GM19328 (cell line): ENCODE results near the gene NTN5.
"Not testable (repeated sequence)": the region's sequence is repeated elsewhere in the genome, so short reads cannot be mapped to it uniquely, and the experiment has no call there.

Experiments
- ATAC-seq: cut with Tn5 transposase; IDR thresholded peaks from one replicate; pipeline ENCODE4 v1.9.1; 2021; ENCODE audit warnings: mild to moderate bottlenecking, moderate library complexity; ENCODE audit not compliant: unreplicated experiment

The NTN5 gene

GRCh38 chr19:48672994-48673393 is at the start of gene NTN5:
NTN5 (minus strand) TSS chr19:48673017; CDS start chr19:48670986, 2,031 bp downstream.
- ATAC-seq, result no peak

- ATAC-seq, result no peak
Observed at GRCh38 chr19:48722196-48722708, 49.4 kb upstream of the NTN5 start.

- ATAC-seq, result peak; percentile 79
Observed at GRCh38 chr19:48720613-48721296, 47.9 kb upstream of the NTN5 start.

DNA sequence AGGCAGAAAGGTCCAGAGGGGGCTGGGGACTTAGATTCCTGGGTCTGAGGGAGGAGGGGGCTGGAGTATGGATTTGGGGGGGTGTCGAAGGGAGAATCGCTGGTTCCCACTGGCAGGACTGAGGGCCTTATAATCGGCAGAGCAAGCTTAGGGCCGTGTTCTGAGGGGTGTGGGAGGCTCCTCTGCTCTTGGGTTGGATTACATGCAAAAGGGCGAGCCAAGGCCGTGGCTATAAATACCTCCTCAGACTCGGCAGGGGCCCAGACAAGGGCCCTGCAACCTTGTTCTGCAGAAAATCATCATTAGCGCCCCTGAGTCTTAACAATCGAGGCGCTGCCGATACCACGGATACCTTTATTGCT is 47.4 kb upstream of the NTN5 start:
- peak; percentile 12 for ATAC-seq

- no peak for ATAC-seq
Observed at GRCh38 chr19:48719263-48720171, 46.7 kb upstream of the NTN5 start, which contains the start of gene MAMSTR. MAMSTR (minus strand) TSS chr19:48719725; CDS start chr19:48719031, 694 bp downstream.

- ATAC-seq, result no peak
Observed at GRCh38 chr19:48718711-48719231, 46.0 kb upstream of the NTN5 start.

DNA sequence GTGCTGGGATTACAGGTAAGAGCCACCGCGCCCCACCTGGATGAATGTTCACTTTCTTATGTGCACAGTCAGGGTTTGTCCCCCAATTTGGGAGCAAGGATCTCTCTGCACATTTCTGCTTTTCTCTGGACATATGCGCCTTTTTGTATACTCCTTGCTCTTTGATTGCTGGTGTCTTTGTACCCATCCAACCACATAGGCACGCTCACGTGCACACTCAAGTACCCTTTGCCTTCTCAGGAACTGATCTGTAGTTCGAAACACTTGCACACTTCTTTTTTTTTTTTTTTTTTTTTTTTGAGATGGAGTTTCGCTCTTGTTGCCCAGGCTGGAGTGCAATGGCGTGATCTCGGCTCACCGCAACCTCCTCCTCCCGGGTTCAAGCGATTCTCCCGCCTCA is 45.3 kb upstream of the NTN5 start:
- not testable (repeated sequence) for ATAC-seq

- no peak for ATAC-seq
Observed at GRCh38 chr19:48716562-48717291, 43.9 kb upstream of the NTN5 start.

DNA sequence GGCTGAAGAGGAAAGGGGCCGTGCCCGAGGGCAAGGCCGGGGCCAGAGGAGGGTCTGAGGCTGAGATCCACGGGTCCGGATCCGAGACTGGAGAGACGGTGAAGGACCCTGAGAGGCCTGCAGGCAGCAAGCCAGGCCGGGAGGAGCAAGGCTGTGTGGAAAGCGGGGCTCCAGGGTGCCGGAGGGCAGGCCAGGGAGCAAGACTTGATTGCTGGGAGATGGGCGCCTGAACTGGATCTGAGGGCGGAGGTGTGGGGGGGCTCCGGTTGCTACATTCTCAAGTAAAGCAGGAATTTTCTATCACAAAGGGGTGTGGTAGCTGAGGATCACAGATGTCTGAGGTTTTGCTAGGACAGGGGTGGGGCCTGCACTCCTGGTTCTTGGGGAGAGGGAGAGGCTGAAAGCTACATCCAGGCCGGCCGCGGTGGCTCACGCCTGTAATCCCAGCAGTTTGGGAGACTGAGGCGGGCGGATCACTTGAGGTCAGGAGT is 42.9 kb upstream of the NTN5 start:
- no peak for ATAC-seq

DNA sequence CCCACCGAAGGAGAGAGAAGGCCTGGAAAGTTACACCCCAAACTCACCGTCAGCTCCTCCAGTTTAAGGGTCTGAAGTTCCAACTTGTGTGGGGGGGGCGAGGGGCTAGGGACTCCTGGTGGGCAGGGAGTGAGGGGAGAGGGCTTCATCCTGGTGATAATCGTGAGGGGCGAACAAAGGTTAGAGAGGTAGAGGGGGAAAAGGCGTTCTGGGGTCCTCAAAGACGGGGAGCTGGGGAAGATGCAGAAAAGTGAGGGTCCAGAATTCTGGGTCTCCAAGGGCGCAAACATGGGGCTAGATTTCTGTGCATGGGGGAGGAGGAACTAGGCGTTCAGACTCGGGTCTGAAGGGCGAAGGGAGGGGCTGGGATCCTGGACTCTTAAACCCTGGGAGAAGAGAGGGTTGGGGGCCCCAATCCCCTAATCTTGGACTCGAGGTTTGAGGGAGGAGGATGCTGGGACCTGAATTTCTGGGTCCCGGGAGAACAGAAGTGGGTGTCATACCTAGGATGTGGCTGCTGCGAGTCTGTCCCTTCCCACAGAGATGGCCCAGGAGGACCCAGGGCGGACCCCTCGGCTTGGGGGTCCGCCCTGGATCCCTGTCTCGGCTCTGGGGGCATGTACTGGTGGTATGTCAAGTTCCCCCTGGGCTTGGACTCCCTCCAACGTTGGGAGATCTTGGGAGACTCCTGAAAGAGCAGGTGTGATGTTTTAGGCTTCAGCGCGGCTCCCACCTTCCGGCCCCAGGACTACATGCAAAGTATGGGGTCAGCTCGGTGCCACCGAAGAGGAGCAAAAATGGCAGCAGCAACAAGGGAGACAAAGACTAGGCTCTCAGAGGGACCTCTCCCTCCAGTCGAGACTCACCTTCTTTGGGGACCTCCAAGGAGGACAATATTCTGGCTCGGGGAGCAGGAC is 42.2 kb upstream of the NTN5 start:
- no peak for ATAC-seq

- ATAC-seq, result peak; percentile 85
Observed at GRCh38 chr19:48713864-48714755, 41.3 kb upstream of the NTN5 start.

DNA sequence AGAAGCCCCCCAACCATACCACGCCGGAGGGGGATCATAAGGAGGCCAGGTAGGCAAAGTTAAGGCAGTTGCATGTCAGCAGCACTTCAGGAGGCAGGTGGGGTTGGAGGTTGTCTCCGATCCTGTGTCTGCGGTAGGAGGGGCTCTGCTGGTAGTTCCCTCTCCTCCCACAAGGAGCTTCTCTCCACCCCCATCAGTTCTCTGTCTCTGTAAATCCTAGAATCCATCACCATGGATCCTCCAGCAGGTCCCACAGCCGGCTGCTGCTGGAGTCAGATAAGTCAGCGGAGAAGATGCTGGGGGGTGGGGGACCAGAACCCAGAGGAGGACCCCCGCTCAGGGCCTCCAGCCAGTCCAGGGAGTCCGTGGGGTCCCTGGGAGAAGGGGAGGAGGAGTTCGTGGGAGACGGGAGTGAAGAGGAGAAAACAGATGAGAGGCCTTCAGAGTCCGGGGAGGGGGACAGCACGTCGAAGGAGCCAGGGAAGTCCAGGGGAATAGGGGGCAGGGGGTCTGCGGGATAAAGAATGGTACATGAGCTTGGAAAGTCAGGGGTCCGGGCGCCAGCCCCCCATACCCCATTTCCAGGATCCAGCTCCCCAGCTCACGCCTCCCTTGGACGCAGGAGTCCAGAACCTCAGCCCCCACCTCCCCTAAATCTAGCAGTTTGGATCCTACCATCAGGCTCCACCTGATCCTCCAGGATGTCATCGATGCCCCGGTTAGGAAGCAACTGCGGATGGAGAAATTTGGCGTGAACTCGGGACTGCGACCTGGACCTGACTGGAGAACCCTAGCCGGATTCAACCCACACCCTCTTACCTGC is 40.4 kb upstream of the NTN5 start:
- ATAC-seq, result no peak

DNA sequence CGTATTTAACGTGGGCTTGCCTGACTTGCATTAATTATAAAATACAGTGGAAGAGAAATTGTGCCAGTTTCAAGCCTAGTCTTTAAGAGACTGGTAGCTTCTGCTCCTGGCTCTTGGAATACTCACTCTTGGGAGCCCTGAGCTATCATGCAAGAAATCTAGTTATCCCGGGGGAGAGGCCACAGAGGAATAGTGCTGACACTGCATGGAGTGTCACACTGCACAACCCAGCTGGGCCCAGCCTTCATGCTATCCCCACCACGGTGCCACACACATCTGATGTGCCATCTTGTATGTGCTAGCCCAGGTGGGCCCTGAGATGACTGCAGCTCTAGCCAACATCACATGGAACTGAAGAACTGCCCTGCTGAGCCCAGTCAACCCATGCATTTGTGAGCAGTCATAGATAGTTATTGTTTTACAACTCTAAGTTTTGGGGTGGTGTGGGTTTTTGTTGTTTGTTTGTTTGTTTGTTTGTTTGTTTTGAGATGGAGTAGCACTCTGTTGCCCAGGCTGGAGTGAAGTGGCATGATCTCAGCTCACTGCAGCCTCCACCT is 38.4 kb upstream of the NTN5 start:
- ATAC-seq, result no peak

- no peak for ATAC-seq
Observed at GRCh38 chr19:48708471-48708870, 35.7 kb upstream of the NTN5 start.

DNA sequence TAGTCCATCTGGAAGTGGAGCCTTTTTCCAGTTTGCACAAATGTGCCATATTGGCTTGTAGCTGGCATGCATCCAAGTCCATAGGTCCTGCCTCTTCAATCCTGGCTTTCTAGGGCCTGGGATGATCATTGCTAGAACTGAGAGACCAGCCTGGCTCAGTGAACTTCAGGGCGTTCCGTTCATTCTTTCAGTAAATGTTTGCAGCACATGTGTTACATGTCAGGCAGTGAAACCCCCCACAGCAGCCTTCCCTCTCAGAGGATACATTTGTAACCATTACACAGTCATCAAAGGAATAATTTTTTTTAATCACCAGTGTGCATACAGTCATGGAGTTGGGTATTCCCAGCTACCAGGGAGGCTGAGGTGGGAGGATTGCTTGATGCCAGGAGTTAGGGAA is 32.6 kb upstream of the NTN5 start:
- ATAC-seq, result no peak

DNA sequence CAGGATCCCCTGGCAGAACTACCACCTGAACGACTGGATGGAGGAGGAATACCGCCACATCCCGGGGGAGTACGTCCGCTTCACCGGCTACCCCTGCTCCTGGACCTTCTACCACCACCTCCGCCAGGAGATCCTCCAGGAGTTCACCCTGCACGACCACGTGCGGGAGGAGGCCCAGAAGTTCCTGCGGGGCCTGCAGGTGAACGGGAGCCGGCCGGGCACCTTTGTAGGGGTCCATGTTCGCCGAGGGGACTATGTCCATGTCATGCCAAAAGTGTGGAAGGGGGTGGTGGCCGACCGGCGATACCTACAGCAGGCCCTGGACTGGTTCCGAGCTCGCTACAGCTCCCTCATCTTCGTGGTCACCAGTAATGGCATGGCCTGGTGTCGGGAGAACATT is 30.5 kb upstream of the NTN5 start:
- ATAC-seq, result no peak

GRCh38 chr19:48702701-48703100 is 29.9 kb upstream of the NTN5 start:
- ATAC-seq, result no peak

- ATAC-seq, result no peak
Observed at GRCh38 chr19:48698046-48698445, 25.2 kb upstream of the NTN5 start.
